ENCODE measurements around the gene OLFML1.

- TF ChIP-seq EZH2 (IDR thresholded peaks at IDR 0.05) (no peak), CTCF (IDR thresholded peaks at IDR 0.05) (no peak), EZH2phosphoT487 (IDR thresholded peaks at IDR 0.05) (no peak)
Observed at GRCh38 chr11:7509966-7510365, 24.7 kb downstream of the OLFML1 start.
